Naive thymus-derived CD4-positive, alpha-beta T cell (primary cell): ENCODE data around the gene DNAJB12. TPM values are rescaled to one million over a fixed set of nuclear protein-coding genes. Genes with fewer than 3 reads are reported as not detected.
A peak's percentile ranks its signal among the peaks of the same experiment; 100 is the strongest.

Source experiments
- ATAC-seq: fragments of 150-1000 bp; cut with Tn5 transposase; 2 replicates; pipeline ENCODE4 v1.10.0; 2021; ENCODE audit warnings: mild to moderate bottlenecking, moderate library complexity
- CTCF ChIA-PET: fragments of 350-600 bp; sonication (Branson Sonifier 250); formaldehyde crosslinking; loops from one replicate; lab custom pipeline; 2021; ENCODE audit warnings: antibody characterized with exemption; lab: Charles Lee
- POLR2A ChIA-PET: fragments of 350-600 bp; sonication (Branson Sonifier 250); formaldehyde crosslinking; loops from one replicate; lab custom pipeline; 2021; ENCODE audit warnings: antibody characterized with exemption, inconsistent platforms; lab: Charles Lee
- DNase-seq, 9 donors: peaks; one replicate each; pipeline versions ENCODE4 v3.0.0 to v3.0.0-alpha.2; 2020 to 2022; ENCODE audit warnings: mixed read lengths in 1 of 9
- H3K27ac ChIP-seq: one replicate; pipeline ENCODE4 v1.7.0; 2013; ENCODE audit warnings: mild to moderate bottlenecking, low read depth, low read length, moderate library complexity
- H3K27me3 ChIP-seq, 2 donors: one replicate each; pipeline ENCODE4 v1.7.0; 2013; ENCODE audit warnings: low read length in 2 of 2, mild to moderate bottlenecking in 2 of 2, moderate library complexity in 2 of 2; ENCODE audit not compliant: control insufficient read depth in 2 of 2, insufficient read depth in 2 of 2
- H3K36me3 ChIP-seq, 3 experiments: 1 replicate in 2 of 3; 2 replicates in 1 of 3; pipeline ENCODE4 v1.7.0; 2013; ENCODE audit warnings: low read length in 3 of 3, mild to moderate bottlenecking in 3 of 3, moderate library complexity in 1 of 3; ENCODE audit not compliant: insufficient read depth in 3 of 3, control insufficient read depth in 2 of 3
- H3K4me1 ChIP-seq, 2 donors: one replicate each; pipeline ENCODE4 v1.7.0; 2013; ENCODE audit warnings: low read length in 2 of 2, mild to moderate bottlenecking in 2 of 2, moderate library complexity in 1 of 2; ENCODE audit not compliant: control insufficient read depth in 2 of 2, insufficient read depth in 2 of 2
- H3K4me3 ChIP-seq: 2 replicates; pipeline ENCODE4 v1.7.0; 2013; ENCODE audit warnings: mild to moderate bottlenecking, low read length
- H3K9me3 ChIP-seq, 3 experiments: 1 replicate in 2 of 3; 2 replicates in 1 of 3; pipeline ENCODE4 v1.7.0; 2013; ENCODE audit warnings: low read length in 3 of 3; ENCODE audit not compliant: control insufficient read depth in 2 of 3
- H3K27ac Mint-ChIP-seq, 9 donors: one replicate each; pipeline ENCODE4 v1.8.0; 2020 to 2022; ENCODE audit warnings: mixed read lengths in 9 of 9, mild to moderate bottlenecking in 8 of 9, moderate library complexity in 5 of 9, inconsistent platforms in 2 of 9
- H3K27me3 Mint-ChIP-seq, 5 donors: one replicate each; pipeline ENCODE4 v1.8.0; 2021 to 2022; ENCODE audit warnings: mixed read lengths in 5 of 5, mild to moderate bottlenecking in 1 of 5
- H3K36me3 Mint-ChIP-seq, 5 donors: one replicate each; pipeline ENCODE4 v1.8.0; 2020 to 2022; ENCODE audit warnings: mixed read lengths in 5 of 5, mild to moderate bottlenecking in 3 of 5, inconsistent platforms in 1 of 5
- H3K4me1 Mint-ChIP-seq, 7 donors: one replicate each; pipeline ENCODE4 v1.8.0; 2020 to 2022; ENCODE audit warnings: mixed read lengths in 7 of 7, mild to moderate bottlenecking in 3 of 7, inconsistent platforms in 1 of 7
- H3K4me3 Mint-ChIP-seq, 10 donors: one replicate each; pipeline ENCODE4 v1.8.0; 2020 to 2022; ENCODE audit warnings: mild to moderate bottlenecking in 10 of 10, mixed read lengths in 10 of 10, moderate library complexity in 6 of 10, inconsistent platforms in 2 of 10
- H3K9me3 Mint-ChIP-seq, 11 donors: one replicate each; pipeline ENCODE4 v1.8.0; 2020 to 2022; ENCODE audit warnings: mixed read lengths in 11 of 11, mild to moderate bottlenecking in 4 of 11, inconsistent platforms in 1 of 11, moderate library complexity in 1 of 11
- intact Hi-C, 2 donors: fragments of 100-400 bp; cut with micrococcal nuclease; formaldehyde crosslinking; loops; one replicate each; pipeline ENCODE4 v1.15.1; 2023
- polyA plus RNA-seq, 2 donors: library from polyadenylated mRNA; unstranded; fragments of 300-500 nt; fragmentation: Illumina TruSeq; gene quantifications; one replicate each; pipeline ENCODE4 v1.2.3, GENCODE V29; 2021
- total RNA-seq, 6 experiments: library from RNA in 5 of 6; stranded (reverse) in 5 of 6; gene quantifications; 1 replicate in 5 of 6; 2 replicates in 1 of 6; pipeline ENCODE4 v1.2.3 and lab custom pipeline; 2021 to 2026

DNAJB12 gene
- total and polyA plus RNA-seq, 7 experiments from 2014 or later, result 17.6 to 40.5 (median 27.6) TPM

DNA sequence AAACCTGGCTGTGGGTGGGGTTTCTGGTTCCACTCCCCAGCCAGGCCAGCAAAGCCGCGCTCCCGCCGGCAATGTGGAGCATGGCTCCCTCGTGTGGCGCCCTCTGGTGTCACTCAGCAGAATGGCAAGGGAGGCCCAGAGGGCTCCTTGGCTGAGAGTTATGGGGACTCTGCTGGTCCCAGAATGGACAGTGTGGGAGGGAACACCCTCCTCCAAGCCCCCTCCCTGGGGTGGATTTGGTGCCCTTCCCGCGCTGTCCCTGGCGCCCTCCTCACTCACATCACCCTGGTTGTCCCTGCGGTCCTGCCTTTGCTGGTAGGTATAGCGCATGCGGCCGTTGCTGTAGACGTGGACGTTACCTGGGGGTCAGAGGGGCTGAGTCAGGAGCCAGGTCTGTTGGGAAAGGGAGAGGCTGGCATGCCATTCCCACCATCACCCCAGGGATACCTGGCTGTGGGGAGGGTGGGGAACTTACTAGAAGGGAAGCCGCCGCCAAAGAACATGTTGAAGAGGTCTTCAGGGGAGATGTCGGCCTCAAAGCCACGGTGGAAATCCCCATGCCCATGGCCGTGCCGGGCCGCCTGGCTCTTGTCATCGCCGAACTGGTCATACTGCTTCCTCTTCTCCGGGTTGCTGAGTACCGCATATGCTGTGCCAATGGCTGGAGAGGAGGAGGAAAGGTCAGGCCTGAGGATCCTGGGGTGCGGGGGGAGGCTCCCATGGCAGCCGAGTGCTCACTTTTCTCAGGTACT, 14.0 kb downstream of the DNAJB12 start:
- Mint-ChIP-seq H3K9me3 (no peaks in the 10 kb centered on the region), H3K27ac (peak overlapping the region in 6 of 9 donors; percentile 23 to 76 (median 66)), H3K27me3 (no peaks in the 10 kb centered on the region), H3K4me1 (peaks cover 13 to 34% (median 24%) of the 10 kb centered on the region in 7 donors), H3K4me3 (no peak overlapping the region), H3K36me3 (peaks cover 3 to 29% (median 8%) of the 10 kb centered on the region in 5 donors)
- ATAC-seq, result peak; percentile 80
- ChIA-PET CTCF (interaction anchor here (0.6 to 3.7 kb wide), 15 partner anchors 10 to 292 kb away, joined by 3 to 23 read pairs (median 4); no protein-coding TSS in a partner anchor), POLR2A (interaction anchor here (0.6 to 0.8 kb wide), 2 partner anchors 205 to 216 kb away, joined by 3 read pairs; no protein-coding TSS in a partner anchor)
- Histone ChIP-seq H3K4me1 (peaks cover 18 to 31% of the 10 kb centered on the region in 2 donors), H3K27me3 (no peaks in the 10 kb centered on the region), H3K9me3 (no peaks in the 10 kb centered on the region), H3K36me3 (peaks cover 0 to 60% (median 9%) of the 10 kb centered on the region in 3 experiments), H3K27ac (no peak overlapping the region), H3K4me3 (no peak overlapping the region)
- intact Hi-C loops, result loop anchor here (1.0 to 2.0 kb wide), 4 partner anchors 292 to 444 kb away; no protein-coding TSS in a partner anchor
- DNase-seq, result peak; percentile 54 to 83 (median 68)

DNA sequence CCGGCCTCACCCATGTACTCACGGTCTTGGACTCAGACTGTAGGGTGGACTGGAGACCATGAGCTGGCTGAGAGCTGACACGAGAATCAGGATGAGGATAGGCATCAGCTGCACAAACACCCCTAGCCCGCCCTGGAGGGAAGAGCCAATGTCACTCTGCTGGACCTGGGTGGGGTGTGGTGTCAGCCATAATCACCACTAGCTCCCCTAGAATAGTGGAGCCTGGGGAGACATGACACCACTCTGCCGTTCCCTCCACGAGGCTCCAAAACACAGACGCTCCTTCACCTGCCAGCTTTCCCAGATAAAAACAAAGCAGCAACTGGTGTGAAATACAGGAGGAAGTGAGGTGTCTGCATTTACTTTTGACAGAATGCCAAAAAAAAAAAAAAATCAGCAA, 16.5 kb downstream of the DNAJB12 start:
- H3K27me3 Mint-ChIP-seq, result no peaks in the 10 kb centered on the region
- Histone ChIP-seq H3K9me3 (no peaks in the 10 kb centered on the region), H3K4me3 (no peak overlapping the region), H3K27me3 (no peaks in the 10 kb centered on the region), H3K4me1 (peaks cover 41 to 49% of the 10 kb centered on the region in 2 donors), H3K36me3 (peaks cover 0 to 42% (median 9%) of the 10 kb centered on the region in 3 experiments), H3K27ac (no peak overlapping the region)
- intact Hi-C loops, result loop anchor here in 1 of 2 donors (5.0 kb wide), 2 partner anchors 276 to 1021 kb away; partner anchors contain the start of gene SLC29A3
- peak overlapping the region in 4 of 9 donors; percentile 15 to 96 (median 72) for H3K27ac Mint-ChIP-seq
- ATAC-seq (no peak), DNase-seq (no peak)
- CTCF ChIA-PET, result interaction anchor here (0.6 to 5.7 kb wide), 17 partner anchors 13 to 442 kb away, joined by 3 to 69 read pairs (median 6); partner anchors contain the start of genes DDIT4, DNAJB12 and SPOCK2
- H3K36me3 Mint-ChIP-seq, result peaks cover 3 to 26% (median 8%) of the 10 kb centered on the region in 5 donors
- H3K4me1 Mint-ChIP-seq, result peaks cover 31 to 56% (median 44%) of the 10 kb centered on the region in 7 donors
- POLR2A ChIA-PET, result interaction anchor here (0.5 to 5.6 kb wide), 9 partner anchors 9 to 442 kb away, joined by 3 to 52 read pairs (median 4); partner anchors contain the start of genes ANAPC16, ASCC1 and DDIT4
- H3K9me3 Mint-ChIP-seq, result no peaks in the 10 kb centered on the region
- H3K4me3 Mint-ChIP-seq, result no peak overlapping the region

DNA sequence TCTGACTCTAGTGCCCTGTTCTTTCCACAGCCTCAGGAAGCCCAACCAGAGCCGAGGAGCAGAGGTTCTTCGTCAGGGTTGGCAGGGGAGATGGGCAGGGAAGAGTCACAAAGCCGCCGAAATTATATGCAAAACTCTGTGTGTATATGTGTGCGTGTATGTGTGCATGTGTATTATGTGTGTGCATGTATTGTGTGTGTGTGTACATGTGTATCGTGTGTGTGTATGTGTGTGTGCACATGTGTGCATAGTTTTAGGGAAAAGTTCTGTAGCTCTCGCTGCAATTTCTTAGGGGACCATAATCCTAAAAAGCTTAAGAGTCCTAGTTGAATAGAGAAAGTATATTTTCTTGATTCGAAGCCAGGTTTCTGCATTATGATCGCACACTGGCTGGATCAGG, 17.0 kb downstream of the DNAJB12 start:
- peaks cover 0 to 37% (median 9%) of the 10 kb centered on the region in 3 experiments for H3K36me3 ChIP-seq
- H3K9me3 ChIP-seq, result no peaks in the 10 kb centered on the region
- Mint-ChIP-seq H3K36me3 (peaks cover 3 to 25% (median 8%) of the 10 kb centered on the region in 5 donors), H3K4me3 (no peak overlapping the region), H3K4me1 (peaks cover 31 to 60% (median 49%) of the 10 kb centered on the region in 7 donors), H3K27me3 (no peaks in the 10 kb centered on the region), H3K27ac (peak overlapping the region in 5 of 9 donors; percentile 15 to 96 (median 47)), H3K9me3 (no peaks in the 10 kb centered on the region)
- ChIA-PET CTCF (interaction anchor here (0.6 to 5.7 kb wide), 26 partner anchors 11 to 497 kb away, joined by 3 to 69 read pairs (median 5); partner anchors contain the start of genes ASCC1, DDIT4, DNAJB12 and SPOCK2), POLR2A (interaction anchor here (0.5 to 7.0 kb wide), 12 partner anchors 9 to 441 kb away, joined by 3 to 76 read pairs (median 4); partner anchors contain the start of genes ANAPC16, ASCC1 and DDIT4)
- no peak for DNase-seq
- H3K27me3 ChIP-seq, result no peaks in the 10 kb centered on the region
- no peak for ATAC-seq
- H3K27ac ChIP-seq, result no peak overlapping the region
- intact Hi-C loops, result loop anchor here (1.0 to 5.0 kb wide), 8 partner anchors 89 to 1020 kb away; partner anchors contain the start of gene SLC29A3 (in 1 of the 2)
- H3K4me3 ChIP-seq, result no peak overlapping the region
- H3K4me1 ChIP-seq, result peaks cover 46 to 53% of the 10 kb centered on the region in 2 donors

GRCh38 chr10:72337039-72337629, 17.6 kb downstream of the DNAJB12 start:
- ChIA-PET CTCF (interaction anchor here (0.6 to 5.7 kb wide), 34 partner anchors 10 to 639 kb away, joined by 3 to 69 read pairs (median 5); partner anchors contain the start of genes ASCC1, DDIT4, DNAJB12 and SPOCK2), POLR2A (interaction anchor here (0.6 to 7.0 kb wide), 12 partner anchors 8 to 258 kb away, joined by 3 to 76 read pairs (median 4); partner anchors contain the start of genes ANAPC16, ASCC1 and DDIT4)
- H3K4me1 Mint-ChIP-seq, result peaks cover 31 to 66% (median 55%) of the 10 kb centered on the region in 7 donors
- H3K4me1 ChIP-seq, result peaks cover 52 to 57% of the 10 kb centered on the region in 2 donors
- peak overlapping the region in 4 of 10 donors; percentile 12 to 93 (median 30) for H3K4me3 Mint-ChIP-seq
- peak overlapping the region; percentile 79 for H3K27ac ChIP-seq
- peak overlapping the region; percentile 29 to 99 (median 92) for H3K27ac Mint-ChIP-seq
- H3K36me3 ChIP-seq, result peaks cover 0 to 31% (median 9%) of the 10 kb centered on the region in 3 experiments
- peaks cover 3 to 24% (median 8%) of the 10 kb centered on the region in 5 donors for H3K36me3 Mint-ChIP-seq
- H3K27me3 Mint-ChIP-seq, result no peaks in the 10 kb centered on the region
- ATAC-seq (peak; percentile 25), DNase-seq (peak; percentile 34 to 77 (median 56))
- no peak overlapping the region for H3K4me3 ChIP-seq
- no peaks in the 10 kb centered on the region for H3K9me3 Mint-ChIP-seq
- no peaks in the 10 kb centered on the region for H3K9me3 ChIP-seq
- intact Hi-C loops, result loop anchor here (1.0 to 5.0 kb wide), 8 partner anchors 89 to 1020 kb away; partner anchors contain the start of gene SLC29A3 (in 1 of the 2)
- no peaks in the 10 kb centered on the region for H3K27me3 ChIP-seq

GRCh38 chr10:72336259-72337038, 18.3 kb downstream of the DNAJB12 start:
- H3K27me3 ChIP-seq, result no peaks in the 10 kb centered on the region
- Mint-ChIP-seq H3K27ac (peak overlapping the region; percentile 92 to 99 (median 96)), H3K4me3 (peak overlapping the region in 6 of 10 donors; percentile 17 to 93 (median 56)), H3K9me3 (peaks cover 0 to 3% (median 0%) of the 10 kb centered on the region in 11 donors), H3K36me3 (peaks cover 3 to 25% (median 8%) of the 10 kb centered on the region in 5 donors), H3K27me3 (no peaks in the 10 kb centered on the region), H3K4me1 (peaks cover 31 to 73% (median 61%) of the 10 kb centered on the region in 7 donors)
- H3K4me3 ChIP-seq, result no peak overlapping the region
- POLR2A ChIA-PET, result interaction anchor here (0.6 to 7.0 kb wide), 17 partner anchors 10 to 257 kb away, joined by 3 to 76 read pairs (median 5); partner anchors contain the start of genes ANAPC16, ASCC1 and DDIT4
- no peak for ATAC-seq
- intact Hi-C loops, result loop anchor here (1.0 to 5.0 kb wide), 8 partner anchors 88 to 1019 kb away; partner anchors contain the start of gene SLC29A3 (in 1 of the 2)
- DNase-seq, result no peak
- CTCF ChIA-PET, result interaction anchor here (0.8 to 5.7 kb wide), 23 partner anchors 9 to 440 kb away, joined by 3 to 69 read pairs (median 5); partner anchors contain the start of genes ASCC1, DDIT4 and DNAJB12
- H3K9me3 ChIP-seq, result no peaks in the 10 kb centered on the region
- H3K4me1 ChIP-seq, result peaks cover 55 to 64% of the 10 kb centered on the region in 2 donors
- H3K36me3 ChIP-seq, result peaks cover 0 to 24% (median 5%) of the 10 kb centered on the region in 3 experiments
- peak overlapping the region; percentile 79 for H3K27ac ChIP-seq
